ENCODE results near the gene TIMP2.

- TF ChIP-seq CTCF (IDR thresholded peaks at IDR 0.05) (no peak), POLR2AphosphoS5 (IDR thresholded peaks at IDR 0.05) (no peak)
These were observed 70.7 kb downstream of the TIMP2 start for GRCh38 chr17:78854508-78854907.
